IMR-90 (cell line): ENCODE results near the gene TANGO6. TPM values are rescaled to one million over a fixed set of nuclear protein-coding genes. Genes with fewer than 3 reads are reported as not detected.

Source experiments
- ATAC-seq: fragments of 200-7000 bp; cut with Tn5 transposase; 2 replicates; pipeline ENCODE4 v1.9.1; 2020; ENCODE audit warnings: low read depth, mild to moderate bottlenecking, moderate library complexity
- BruUV-seq: library from RNA; stranded (reverse); fragments of 400-500 nt; replicated peaks from 2 replicates; lab custom pipeline; 2021; lab: Mats Ljungman, UMichigan
- CTCF ChIA-PET: fragments of 300-600 bp; formaldehyde crosslinking; extraction: SDS; loops from one replicate; lab custom pipeline; 2021; ENCODE audit warnings: antibody characterized with exemption; lab: Yijun Ruan, JAX
- POLR2A ChIA-PET: fragments of 300-600 bp; sonication (Branson Sonifier 250); formaldehyde crosslinking; loops from one replicate; lab custom pipeline; 2022; ENCODE audit warnings: antibody characterized with exemption; ENCODE audit not compliant: unreplicated experiment; lab: Charles Lee
- DNase-seq: peaks from one replicate; pipeline ENCODE4 v3.0.0; 2013
- H2AFZ ChIP-seq: replicated peaks from 2 replicates; pipeline ENCODE3; 2013; ENCODE audit warnings: low read length, mild to moderate bottlenecking; ENCODE audit not compliant: poor library complexity
- H2AK5ac ChIP-seq: 2 replicates; pipeline ENCODE4 v1.6.1; 2013; ENCODE audit warnings: low read depth, low read length, inconsistent platforms
- H2AK9ac ChIP-seq: replicated peaks from 2 replicates; pipeline ENCODE3; 2013; ENCODE audit warnings: mild to moderate bottlenecking, low read depth, low read length, moderate library complexity; ENCODE audit not compliant: poor library complexity
- H2BK120ac ChIP-seq: 2 replicates; pipeline ENCODE4 v1.6.1; 2013; ENCODE audit warnings: low read depth, low read length, inconsistent platforms
- H2BK15ac ChIP-seq: 3 replicates; pipeline ENCODE4 v1.6.1; 2013; ENCODE audit warnings: low read depth, low read length, inconsistent platforms
- H2BK20ac ChIP-seq: 2 replicates; pipeline ENCODE4 v1.6.1; 2013; ENCODE audit warnings: low read depth, mild to moderate bottlenecking, inconsistent platforms, low read length, moderate library complexity
- H2BK5ac ChIP-seq: 2 replicates; pipeline ENCODE4 v1.6.1; 2013; ENCODE audit warnings: mild to moderate bottlenecking, low read depth, low read length, inconsistent platforms; ENCODE audit not compliant: poor library complexity, severe bottlenecking
- H3K14ac ChIP-seq: replicated peaks from 2 replicates; pipeline ENCODE4 v1.6.1; 2013; ENCODE audit warnings: low read depth, low read length, inconsistent platforms
- H3K18ac ChIP-seq: 2 replicates; pipeline ENCODE4 v1.6.1; 2013; ENCODE audit warnings: low read depth, low read length, control low read depth
- H3K23ac ChIP-seq: 2 replicates; pipeline ENCODE4 v1.6.1; 2013; ENCODE audit warnings: low read depth, low read length, inconsistent platforms
- H3K27ac ChIP-seq: 2 replicates; pipeline ENCODE4 v1.5.1; 2013; ENCODE audit warnings: mild to moderate bottlenecking, control low read depth, low read length; ENCODE audit not compliant: insufficient read depth
- H3K27me3 ChIP-seq: 2 replicates; pipeline ENCODE4 v1.6.1; 2013; ENCODE audit warnings: low read length; ENCODE audit not compliant: control insufficient read depth, insufficient read depth
- H3K36me3 ChIP-seq: 2 replicates; pipeline ENCODE4 v1.6.1; 2013; ENCODE audit warnings: low read length, mixed read lengths; ENCODE audit not compliant: control insufficient read depth, insufficient read depth
- H3K4ac ChIP-seq: 2 replicates; pipeline ENCODE4 v1.6.1; 2013; ENCODE audit warnings: low read depth, low read length, inconsistent platforms
- H3K4me1 ChIP-seq: 2 replicates; pipeline ENCODE4 v1.6.1; 2013; ENCODE audit warnings: low read length, mixed read lengths; ENCODE audit not compliant: control insufficient read depth, insufficient read depth
- H3K4me2 ChIP-seq: 2 replicates; pipeline ENCODE4 v1.6.1; 2013; ENCODE audit warnings: low read depth, mild to moderate bottlenecking, control low read depth, low read length, moderate library complexity
- H3K4me3 ChIP-seq: 2 replicates; pipeline ENCODE4 v1.5.1; 2013; ENCODE audit warnings: low read depth, mild to moderate bottlenecking, control low read depth, low read length, moderate library complexity; ENCODE audit not compliant: insufficient read depth
- H3K56ac ChIP-seq: 2 replicates; pipeline ENCODE4 v1.6.1; 2013; ENCODE audit warnings: low read length, inconsistent platforms; ENCODE audit not compliant: insufficient read depth; ENCODE audit errors: extremely low read depth
- H3K79me1 ChIP-seq, 2 experiments: 2 replicates each; pipeline ENCODE4 v1.6.1; 2013; ENCODE audit warnings: low read length in 2 of 2, inconsistent platforms in 1 of 2, low read depth in 1 of 2
- H3K9ac ChIP-seq: 2 replicates; pipeline ENCODE4 v1.6.1; 2013; ENCODE audit warnings: low read depth, low read length, control low read depth
- H3K9me1 ChIP-seq: 2 replicates; pipeline ENCODE4 v1.6.1; 2013; ENCODE audit warnings: low read length, inconsistent platforms; ENCODE audit not compliant: insufficient read depth
- H3K9me3 ChIP-seq: 2 replicates; pipeline ENCODE4 v1.6.1; 2013; ENCODE audit warnings: low read length; ENCODE audit not compliant: control insufficient read depth, insufficient read depth
- H4K20me1 ChIP-seq: 2 replicates; pipeline ENCODE4 v1.6.1; 2013; ENCODE audit warnings: low read length, inconsistent platforms; ENCODE audit not compliant: insufficient read depth
- H4K5ac ChIP-seq: 2 replicates; pipeline ENCODE4 v1.6.1; 2013; ENCODE audit warnings: mild to moderate bottlenecking, low read depth, low read length, control low read depth
- H4K8ac ChIP-seq, 2 experiments: 2 replicates each; pipeline ENCODE4 v1.6.1; 2013; ENCODE audit warnings: low read depth in 2 of 2, low read length in 2 of 2, control low read depth in 1 of 2, inconsistent platforms in 1 of 2
- H4K91ac ChIP-seq: 2 replicates; pipeline ENCODE4 v1.6.1; 2013; ENCODE audit warnings: low read depth, low read length, inconsistent platforms; ENCODE audit not compliant: insufficient read depth
- BHLHE40 ChIP-seq: fragments of 150-350 bp; IDR thresholded peaks from 2 replicates; pipeline ENCODE4 v1.6.1; 2016; ENCODE audit warnings: mild to moderate bottlenecking, low read depth, low read length
- CEBPB ChIP-seq: IDR thresholded peaks from 2 replicates; pipeline ENCODE4 v1.6.1; 2012; ENCODE audit warnings: low read depth, low read length, improper control_type of control experiment
- CHD1 ChIP-seq: IDR thresholded peaks from 2 replicates; pipeline ENCODE4 v1.6.1; 2012; ENCODE audit warnings: low read depth, low read length, improper control_type of control experiment
- CTCF ChIP-seq: conservative IDR thresholded peaks from 2 replicates; pipeline ENCODE4 v1.5.1; 2012; ENCODE audit warnings: mild to moderate bottlenecking, low read depth, low read length, improper control_type of control experiment
- ELK1 ChIP-seq: fragments of 150-350 bp; IDR thresholded peaks from 2 replicates; pipeline ENCODE4 v1.6.1; 2016; ENCODE audit warnings: low read depth, mild to moderate bottlenecking, low read length, moderate library complexity, borderline replicate concordance
- FOS ChIP-seq: fragments of 150-350 bp; IDR thresholded peaks from 2 replicates; pipeline ENCODE4 v1.6.1; 2016; ENCODE audit warnings: low read depth, low read length
- MAZ ChIP-seq: IDR thresholded peaks from 2 replicates; pipeline ENCODE4 v1.6.1; 2012; ENCODE audit warnings: low read depth, mild to moderate bottlenecking, low read length, improper control_type of control experiment, moderate library complexity, borderline replicate concordance
- MXI1 ChIP-seq: IDR thresholded peaks from 2 replicates; pipeline ENCODE4 v1.6.1; 2012; ENCODE audit warnings: low read depth, mild to moderate bottlenecking, low read length, moderate library complexity, borderline replicate concordance
- NFE2L2 ChIP-seq: fragments of 150-350 bp; IDR thresholded peaks from 2 replicates; pipeline ENCODE4 v1.6.1; 2016; ENCODE audit warnings: low read depth, mild to moderate bottlenecking, low read length
- POLR2A ChIP-seq: IDR thresholded peaks from 2 replicates; pipeline ENCODE4 v1.6.1; 2012; ENCODE audit warnings: mild to moderate bottlenecking, low read depth, low read length
- RAD21 ChIP-seq: IDR thresholded peaks from 2 replicates; pipeline ENCODE4 v1.6.1; 2012; ENCODE audit warnings: low read length, improper control_type of control experiment
- RCOR1 ChIP-seq: IDR thresholded peaks from 2 replicates; pipeline ENCODE4 v1.6.1; 2012; ENCODE audit warnings: mild to moderate bottlenecking, low read length, improper control_type of control experiment; ENCODE audit not compliant: insufficient replicate concordance
- RFX5 ChIP-seq: IDR thresholded peaks from 2 replicates; pipeline ENCODE4 v1.8.0; 2012; ENCODE audit warnings: low read depth, mild to moderate bottlenecking, low read length, moderate library complexity
- SMC3 ChIP-seq: fragments of 150-350 bp; IDR thresholded peaks from 2 replicates; pipeline ENCODE4 v1.6.1; 2016; ENCODE audit warnings: low read depth, mild to moderate bottlenecking, antibody characterized with exemption, low read length, moderate library complexity
- USF2 ChIP-seq: fragments of 150-350 bp; IDR thresholded peaks from 2 replicates; pipeline ENCODE4 v1.6.1; 2017; ENCODE audit warnings: mild to moderate bottlenecking, antibody characterized with exemption, low read length, low read depth
- WGBS, 2 experiments: methylation state at CpG; one replicate each; pipeline versions ENCODE4 v1.1.5 to v1.1.7; 2013; ENCODE audit warnings: missing lambda C conversion rate in 2 of 2; ENCODE audit not compliant: insufficient read length in 1 of 2; ENCODE audit errors: extremely low coverage in 2 of 2; 5-methylcytosine and 5-hydroxymethylcytosine counted together
- dilution Hi-C: fragments of 300-500 bp; cut with HindIII; formaldehyde crosslinking; loops from one replicate; pipeline ENCODE4 v1.14.3; 2018; ENCODE audit warnings: low sequenced_read_pairs; ENCODE audit not compliant: unreplicated experiment
- in situ Hi-C: fragments of 300-500 bp; cut with MboI; formaldehyde crosslinking; loops from 3 replicates; pipeline ENCODE4 v1.14.3; 2019; ENCODE audit warnings: low sequenced_read_pairs, inconsistent platforms, mixed read lengths
- intact Hi-C: fragments of 100-400 bp; cut with micrococcal nuclease; formaldehyde crosslinking; loops from 2 replicates; pipeline ENCODE4 v1.10.0; 2022
- polyA plus RNA-seq, 3 experiments: library from polyadenylated mRNA; depleted of rRNA; stranded (reverse); fragments of >200 nt; gene quantifications; 2 replicates each; pipeline ENCODE4 v1.2.3, GENCODE V29; 2012; ENCODE audit warnings: low replicate concordance in 1 of 3
- total RNA-seq: library from RNA; depleted of rRNA; stranded (reverse); fragments of >200 nt; gene quantifications from 2 replicates; pipeline ENCODE4 v1.2.3, GENCODE V29; 2012

TANGO6 gene
- total and polyA plus RNA-seq, 2 of the 4 experiments (the other 2 are of a cell fraction), result 6.7 to 22.4 TPM

DNA sequence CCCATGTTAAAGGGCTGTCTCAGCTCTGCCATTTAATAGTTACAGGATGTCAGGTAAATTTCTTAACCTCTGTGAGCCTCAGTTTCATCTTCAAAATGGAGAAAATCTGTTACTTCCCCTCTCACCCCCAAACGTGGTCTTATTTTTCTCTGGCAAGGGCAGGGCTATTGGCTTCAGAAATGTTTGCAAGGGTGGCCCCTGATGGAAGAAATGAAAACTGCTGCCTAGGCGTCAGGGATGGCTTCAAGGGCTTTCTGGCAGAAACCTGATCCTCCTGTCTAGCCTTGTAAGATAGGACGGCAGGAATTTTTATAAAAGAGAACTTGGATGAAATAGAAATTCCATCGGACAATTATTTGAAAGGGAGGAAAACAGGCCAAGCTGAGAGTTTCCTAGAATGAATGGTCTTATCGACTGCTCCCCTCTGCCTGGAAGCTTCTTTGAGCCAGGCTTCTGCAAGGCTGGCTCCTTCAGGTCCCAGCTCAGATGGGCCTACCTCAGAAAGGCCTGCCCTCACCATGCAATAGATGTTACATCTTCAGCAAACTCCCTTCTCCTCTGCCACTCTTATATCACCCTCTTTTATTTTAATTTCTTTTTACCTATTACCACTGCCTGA is 43.0 kb upstream of the TANGO6 start:
- H3K27me3 ChIP-seq, result peaks cover 6% of the 10 kb centered on the region
- peak; percentile 97 for ATAC-seq
- in situ Hi-C loops, result no loop called here
- H3K79me1 ChIP-seq, result no peaks in the 10 kb centered on the region
- no peak overlapping the region for H4K8ac ChIP-seq
- WGBS, 2 experiments, result 8% methylated on average over 2 of the region's 5 CpGs; no CpG with 5 or more reads in 1 of the 2 experiments
- H3K4ac ChIP-seq, result no peak overlapping the region
- no peak overlapping the region for H4K91ac ChIP-seq
- H2AFZ ChIP-seq, result peak overlapping the region; percentile 26
- H2AK9ac ChIP-seq, result no peak overlapping the region
- ChIA-PET CTCF (interaction anchor here (0.5 to 1.7 kb wide), 7 partner anchors 11 to 210 kb away, joined by 3 to 9 read pairs (median 4); no protein-coding TSS in a partner anchor), POLR2A (no interaction called here)
- peaks cover 2% of the 10 kb centered on the region; the same call in 1 of the 2 replicates for H3K4me1 ChIP-seq
- no peak overlapping the region for H3K4me3 ChIP-seq
- no peak overlapping the region for H2BK120ac ChIP-seq
- H2AK5ac ChIP-seq, result no peak overlapping the region
- no peaks in the 10 kb centered on the region for H4K20me1 ChIP-seq
- H4K5ac ChIP-seq, result no peak overlapping the region
- no peak overlapping the region for H3K27ac ChIP-seq
- no peak overlapping the region for H3K14ac ChIP-seq
- peak; percentile 83 for DNase-seq
- no peak overlapping the region for H2BK20ac ChIP-seq
- H3K36me3 ChIP-seq, result no peaks in the 10 kb centered on the region
- no TSS peak for BruUV-seq
- H3K9ac ChIP-seq, result no peak overlapping the region
- no peaks in the 10 kb centered on the region for H3K9me1 ChIP-seq
- 0 out of 2 replicates have a peak overlapping the region, but pooled peaks have one; percentile 15 for H3K4me2 ChIP-seq
- no peak overlapping the region for H3K23ac ChIP-seq
- no peaks in the 10 kb centered on the region for H3K9me3 ChIP-seq
- dilution Hi-C loops, result no loop called here
- intact Hi-C loops, result loop anchor here (1.0 to 2.0 kb wide), 3 partner anchors 96 to 272 kb away; no protein-coding TSS in a partner anchor
- no peak overlapping the region for H3K56ac ChIP-seq
- H2BK5ac ChIP-seq, result no peak overlapping the region
- H3K18ac ChIP-seq, result no peak overlapping the region
- H2BK15ac ChIP-seq, result no peak overlapping the region
- TF ChIP-seq BHLHE40 (no peak), POLR2A (no peak), RCOR1 (no peak), NFE2L2 (no peak), SMC3 (peak; percentile 28), ELK1 (no peak), USF2 (no peak), RAD21 (peak; percentile 61), FOS (no peak), CTCF (peak; percentile 77), MXI1 (no peak), CHD1 (no peak), CEBPB (no peak), MAZ (no peak), RFX5 (no peak)
